Measurements from ENCODE around the gene ZNF132.
"Not testable (repeated sequence)": the region's sequence is repeated elsewhere in the genome, so short reads cannot be mapped to it uniquely, and the experiment has no call there.

The ZNF132 gene

DNA sequence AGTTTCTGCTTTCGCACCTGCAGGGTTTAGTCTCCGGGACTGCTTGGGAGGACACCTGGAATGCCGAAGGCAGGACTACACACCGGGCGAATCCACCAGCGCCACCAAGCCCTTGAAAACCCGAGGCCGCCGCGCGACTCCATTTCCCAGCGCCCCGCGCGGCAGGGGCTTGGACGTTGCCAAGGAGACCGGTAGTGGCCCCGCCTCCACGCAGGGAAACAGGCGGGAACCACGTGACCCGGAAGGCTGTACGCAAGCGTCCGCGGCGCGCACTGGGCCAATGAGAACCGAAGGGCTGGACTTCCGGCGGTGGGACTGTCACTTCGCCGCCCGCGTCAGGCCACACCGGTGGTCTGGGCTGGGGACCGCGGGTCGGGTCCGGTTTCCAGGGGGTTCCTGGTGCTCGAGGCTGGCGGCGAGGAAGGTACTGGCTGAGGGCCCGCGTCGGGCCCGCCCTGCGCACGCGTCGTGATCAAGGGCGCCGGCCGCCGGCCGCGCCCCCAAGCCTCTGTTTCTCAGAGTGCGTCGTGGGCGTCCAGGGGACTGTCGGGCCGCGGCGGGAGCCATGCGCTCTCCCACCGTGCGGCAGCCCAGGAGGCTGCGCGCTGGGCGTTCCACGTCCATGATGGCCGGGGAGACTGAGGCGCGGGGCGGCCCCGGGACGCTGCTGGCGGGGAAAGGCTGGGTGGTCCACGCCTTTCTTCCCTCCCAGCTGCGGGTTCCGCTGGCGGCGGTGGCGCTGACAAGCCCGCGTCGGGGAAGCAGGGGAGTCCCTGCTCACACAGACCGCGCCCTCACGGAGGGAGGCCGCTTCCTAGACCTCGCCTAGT lies 27.0 kb upstream of the ZNF132 start, which contains the start of gene ZNF324:
ZNF324 (plus strand) TSS at position 321 of the 830 bp plus-strand sequence. CDS start 2,106 bp downstream, outside the sequence.
- peak; percentile 96 for DNase-seq

GRCh38 chr19:58466089-58466759 lies 26.3 kb upstream of the ZNF132 start:
- DNase-seq = no peak

GRCh38 chr19:58460039-58460438 lies 20.1 kb upstream of the ZNF132 start:
- DNase-seq = no peak

GRCh38 chr19:58456111-58456510 lies 16.2 kb upstream of the ZNF132 start:
- DNase-seq = no peak

- DNase-seq = no peak
Measured at GRCh38 chr19:58455306-58455705, 15.4 kb upstream of the ZNF132 start.

DNA sequence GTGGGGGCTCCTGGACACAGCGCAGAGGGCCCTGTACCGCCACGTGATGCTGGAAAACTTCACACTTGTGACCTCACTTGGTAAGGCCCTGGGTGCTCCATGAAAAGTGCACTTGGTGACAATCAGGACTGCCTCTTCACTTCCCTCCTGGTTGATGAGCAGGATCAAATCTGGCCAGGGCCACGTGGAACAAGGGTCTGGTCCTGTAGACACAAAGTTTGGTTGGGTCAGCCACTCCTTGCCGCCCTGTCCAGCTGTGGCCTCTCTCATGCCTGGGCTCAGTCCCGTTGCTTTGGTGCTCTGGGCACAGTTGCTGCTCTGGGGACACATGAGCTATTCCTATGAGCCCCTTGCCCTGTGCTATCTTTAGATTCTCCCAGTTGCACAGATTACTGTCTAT lies 13.8 kb upstream of the ZNF132 start:
- no peak for DNase-seq

DNA sequence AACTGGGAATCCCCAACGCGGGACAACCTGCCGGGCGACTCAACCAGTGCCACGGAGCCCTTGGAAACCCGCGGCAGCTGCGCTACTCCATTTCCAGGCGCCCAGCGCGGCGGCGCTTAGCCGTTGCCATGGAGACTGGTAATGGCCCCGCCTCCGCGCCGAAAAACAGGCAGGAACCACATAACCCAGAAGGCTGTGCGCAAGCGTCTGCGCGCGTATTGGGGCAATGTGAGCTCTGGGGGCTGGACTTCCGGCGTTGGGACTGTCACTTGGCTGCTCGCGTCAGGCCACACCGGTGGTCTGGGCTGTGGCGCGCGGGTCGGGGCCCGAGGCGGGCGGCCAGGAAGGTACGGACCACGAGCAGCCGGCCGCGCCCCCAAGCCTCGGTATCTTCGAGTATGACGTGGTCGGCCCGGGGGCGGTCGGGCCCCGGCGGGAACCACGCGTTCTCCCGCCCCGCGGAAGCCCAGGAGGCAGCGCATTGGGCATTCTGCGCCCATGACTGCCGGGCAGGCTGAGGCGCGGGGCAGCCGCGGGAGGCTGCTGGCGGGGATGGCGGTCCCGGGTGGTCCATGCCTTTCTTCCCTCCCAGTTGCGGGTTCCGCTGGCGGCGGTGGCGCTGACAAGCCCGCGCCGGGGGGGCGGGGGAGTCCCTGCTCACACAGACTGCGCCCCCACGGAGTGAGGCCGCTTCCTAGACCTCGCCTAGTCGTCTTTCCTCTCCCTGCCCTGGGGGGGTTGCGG lies 11.6 kb upstream of the ZNF132 start, which contains the start of gene ZNF324B:
ZNF324B (plus strand) TSS at position 265 of the 744 bp plus-strand sequence. CDS start 2,080 bp downstream, outside the sequence.
- peak; percentile 97 for DNase-seq

- DNase-seq = no peak
Measured at GRCh38 chr19:58450856-58451357, 11.0 kb upstream of the ZNF132 start.

GRCh38 chr19:58449980-58450379 lies 10.0 kb upstream of the ZNF132 start:
- not testable (repeated sequence) for DNase-seq

DNA sequence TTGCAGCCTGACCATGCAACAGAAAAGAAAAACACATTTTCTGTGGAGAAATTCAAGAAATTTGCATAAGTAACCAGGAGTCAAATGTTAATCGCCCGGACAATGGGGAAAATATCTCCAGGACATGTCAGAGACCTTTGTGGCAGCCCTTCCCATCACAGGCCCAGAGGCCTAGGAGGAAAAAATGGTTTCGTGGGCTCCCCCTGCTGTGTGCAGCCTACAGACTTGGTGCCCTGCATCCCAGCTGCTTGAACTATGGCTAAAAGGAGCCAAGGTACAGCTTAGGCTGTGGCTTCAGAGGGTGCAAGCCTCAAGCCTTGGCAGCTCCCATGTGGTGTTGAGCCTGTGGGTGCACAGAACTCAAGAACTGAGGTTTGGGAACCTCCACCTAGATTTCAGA lies 8.9 kb upstream of the ZNF132 start:
- DNase-seq = not testable (repeated sequence)

DNA sequence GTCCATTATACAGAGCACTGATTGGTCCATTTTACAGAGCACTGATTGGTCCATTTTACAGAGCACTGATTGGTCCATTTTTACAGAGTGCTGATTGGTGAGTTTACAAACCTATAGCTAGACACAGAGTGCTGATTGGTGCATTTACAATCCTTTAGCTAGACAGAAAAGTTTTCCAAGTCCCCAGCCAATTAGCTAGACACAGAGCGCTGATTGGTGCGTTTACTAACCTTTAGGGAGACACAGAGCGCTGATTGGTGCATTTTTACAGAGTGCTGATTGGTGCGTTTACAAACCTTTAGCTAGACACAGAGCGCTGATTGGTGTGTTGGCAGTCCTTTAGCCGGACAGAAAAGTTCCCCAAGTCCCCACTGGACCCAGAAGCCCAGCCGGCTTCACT lies 3.0 kb upstream of the ZNF132 start:
- DNase-seq = not testable (repeated sequence)

GRCh38 chr19:58440556-58440955 lies 603 bp upstream of the ZNF132 start:
- DNase-seq = no peak

DNA sequence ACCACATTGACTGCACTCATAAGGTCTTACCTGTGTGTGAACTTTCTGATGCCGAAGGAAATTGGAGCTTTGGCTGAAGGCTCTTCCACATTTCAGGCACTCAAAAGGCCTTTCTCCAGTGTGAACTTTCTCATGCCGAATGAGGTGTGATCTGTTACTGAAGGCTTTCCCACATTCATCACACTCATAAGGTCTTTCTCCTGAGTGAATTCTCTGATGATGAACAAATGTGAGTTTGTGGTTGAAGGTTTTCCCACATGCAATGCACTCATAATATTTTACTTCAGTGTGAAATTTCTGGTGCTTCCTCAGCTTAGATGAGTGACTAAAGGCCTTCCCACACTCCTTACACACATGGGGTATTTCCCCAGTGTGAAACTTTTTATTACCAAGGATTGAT lies 5.7 kb downstream of the ZNF132 start:
- DNase-seq = no peak

- no peak for DNase-seq
Measured at GRCh38 chr19:58429745-58430144, 10.2 kb downstream of the ZNF132 start.

- no peak for DNase-seq
Measured at GRCh38 chr19:58428617-58429016, 11.3 kb downstream of the ZNF132 start.

DNA sequence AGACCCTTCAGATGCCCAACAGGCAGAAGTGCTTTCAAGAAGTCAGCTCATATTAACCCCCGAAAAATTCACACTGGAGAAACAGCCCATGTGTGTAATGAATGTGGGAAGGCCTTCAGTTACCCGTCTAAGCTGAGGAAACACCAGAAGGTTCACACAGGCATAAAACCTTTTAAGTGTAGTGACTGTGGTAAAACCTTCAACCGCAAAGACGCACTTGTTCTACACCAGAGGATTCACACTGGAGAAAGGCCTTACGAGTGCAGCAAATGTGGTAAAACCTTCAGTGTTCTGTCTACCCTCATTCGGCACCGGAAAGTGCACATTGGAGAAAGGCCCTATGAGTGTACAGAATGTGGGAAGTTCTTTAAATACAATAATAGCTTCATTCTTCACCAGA lies 22.9 kb downstream of the ZNF132 start:
- DNase-seq = no peak

DNA sequence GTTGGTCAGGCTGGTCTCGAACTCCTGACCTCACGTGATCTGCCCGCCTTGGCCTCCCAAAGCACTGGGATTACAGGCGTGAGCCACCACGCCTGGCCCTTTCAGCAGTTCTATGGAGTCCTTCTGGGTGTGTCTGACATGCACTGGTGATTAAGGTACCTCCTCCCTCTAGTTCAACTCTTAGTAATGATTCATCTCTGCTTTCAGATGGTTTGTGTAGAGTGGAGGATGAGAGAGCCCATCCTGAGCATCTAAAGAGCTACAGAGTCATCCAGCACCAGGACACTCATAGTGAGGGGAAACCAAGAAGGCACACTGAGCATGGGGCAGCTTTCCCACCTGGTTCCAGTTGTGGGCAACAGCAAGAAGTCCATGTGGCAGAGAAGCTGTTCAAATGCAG lies 23.3 kb downstream of the ZNF132 start:
- no peak for DNase-seq

DNA sequence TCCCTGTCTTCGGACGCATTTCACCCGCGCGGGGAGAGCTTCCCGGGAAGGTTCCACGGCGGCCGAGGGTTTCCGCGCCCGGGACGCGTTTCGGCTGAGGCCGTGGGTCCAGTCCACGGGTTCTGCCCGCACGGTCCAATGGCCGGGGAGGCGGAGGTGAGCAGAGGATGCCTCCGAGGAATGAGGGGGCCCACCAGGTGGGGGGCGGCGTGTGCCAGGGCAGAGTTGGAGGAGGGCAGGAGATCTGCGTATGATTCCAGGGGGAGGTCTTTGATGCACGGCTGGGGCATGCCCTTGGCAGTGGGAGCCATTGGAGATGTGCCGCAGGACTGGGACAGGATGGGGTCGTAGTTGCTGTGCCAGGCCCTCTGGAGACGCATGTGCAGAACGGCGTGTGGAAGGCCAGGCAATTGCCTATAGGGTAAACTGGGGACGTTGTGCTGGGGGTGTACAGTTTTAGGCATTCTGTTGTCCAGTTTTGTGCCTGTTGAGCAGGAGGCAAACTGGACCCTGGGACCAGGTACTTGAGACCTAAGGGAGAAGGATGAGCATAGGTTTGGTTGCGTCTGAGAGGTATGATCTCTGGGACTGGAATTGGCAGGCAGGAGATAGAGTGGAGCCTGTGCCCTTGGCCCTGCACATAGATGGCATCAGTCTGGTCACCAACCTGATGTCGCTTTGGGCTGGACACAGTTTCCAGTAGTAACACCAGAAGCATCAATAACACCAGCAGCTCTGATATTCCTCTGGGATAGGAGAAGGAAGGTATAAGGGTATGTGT lies 30.8 kb downstream of the ZNF132 start:
- no peak for DNase-seq

DNA sequence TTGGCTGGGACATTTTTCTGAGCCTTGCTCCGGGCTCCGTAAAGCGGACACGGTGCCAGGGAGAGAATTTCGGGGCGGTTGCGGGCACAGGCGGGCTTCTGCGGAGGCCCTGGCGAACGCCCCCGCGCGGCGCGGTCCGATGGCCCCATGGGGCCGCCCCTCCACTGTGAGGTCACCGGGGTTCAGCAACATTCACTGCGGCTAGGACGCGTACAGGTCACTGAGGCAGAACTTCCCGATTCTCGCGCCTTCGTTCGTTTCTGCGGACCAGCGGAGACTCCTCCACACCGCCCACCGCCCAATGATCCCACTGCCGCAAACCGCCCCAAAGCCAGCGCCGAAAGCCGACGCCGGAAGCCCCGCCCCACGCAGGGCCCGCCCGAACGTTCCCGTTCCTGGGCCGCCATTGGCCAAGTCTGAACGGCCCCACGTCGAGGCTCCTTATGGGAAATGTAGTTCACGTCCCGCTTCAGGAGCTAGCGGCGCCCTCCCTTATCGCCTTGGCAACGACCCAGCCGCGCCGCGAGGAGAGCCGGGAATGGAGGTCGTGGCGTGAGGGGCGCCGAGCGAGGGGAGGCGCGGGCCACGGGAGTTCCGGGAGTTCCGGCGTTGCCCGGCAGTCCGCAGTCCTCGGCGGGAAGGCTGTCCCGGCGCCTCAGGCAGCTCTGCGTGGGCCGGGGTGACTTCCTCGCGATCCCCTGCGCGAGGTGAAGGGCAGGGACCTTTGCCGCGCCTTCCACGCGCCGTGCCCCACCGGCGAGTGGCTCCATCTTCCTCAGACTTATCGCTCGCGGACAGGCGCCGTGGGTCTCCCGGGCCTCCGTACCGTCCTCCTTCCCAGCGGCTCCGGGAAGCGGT lies 31.6 kb downstream of the ZNF132 start, which contains the start of gene ZNF584:
ZNF584 (plus strand) TSS at position 498 of the 858 bp plus-strand sequence. CDS start 499 bp downstream, outside the sequence.
- peak; percentile 95 for DNase-seq

GRCh38 chr19:58407658-58408151 lies 32.2 kb downstream of the ZNF132 start:
- no peak for DNase-seq
